K562 (cell line): Measurements from ENCODE around the gene FHIT. TPM values are rescaled to one million over a fixed set of nuclear protein-coding genes. Genes with fewer than 3 reads are reported as not detected.

Experiments used
- ATAC-seq: fragments of 200-7000 bp; cut with Tn5 transposase; 3 replicates; pipeline ENCODE4 v1.9.1; 2020; ENCODE audit warnings: moderate library complexity
- BruUV-seq: library from RNA; stranded (reverse); fragments of 400-500 nt; replicated peaks from 2 replicates; lab custom pipeline; 2021; lab: Mats Ljungman, UMichigan
- CTCF ChIA-PET: fragments of 300-600 bp; formaldehyde crosslinking; extraction: SDS; loops from one replicate; lab custom pipeline; 2021; ENCODE audit warnings: low intra/inter-chr PET ratio; lab: Yijun Ruan, JAX
- POLR2A ChIA-PET: fragments of 300-600, 350-650 bp; sonication (Branson Sonifier 250); formaldehyde crosslinking; extraction: SDS; loops from one replicate; lab custom pipeline; 2021; ENCODE audit warnings: antibody characterized with exemption, inconsistent platforms; lab: Yijun Ruan, JAX
- DNase-seq, 4 experiments: peaks; one replicate each; pipeline versions ENCODE4 v3.0.0 to v3.0.0-alpha.2; 2011 to 2018; ENCODE audit warnings: low spot score in 3 of 4, mixed read lengths in 3 of 4; ENCODE audit errors: extremely low read depth in 1 of 4
- FAIRE-seq: peaks from 2 replicates; lab custom pipeline; 2011; peaks lifted over from hg19 to GRCh38; lab: Jason Lieb, UNC
- H2AFZ ChIP-seq: 2 replicates; pipeline ENCODE4 v1.6.0; 2011; ENCODE audit warnings: low read depth, low read length, control low read depth, inconsistent platforms
- H3K27ac ChIP-seq: fragments of 200-600 bp; 3 replicates; pipeline ENCODE4 v1.8.0; 2011; ENCODE audit warnings: low read depth, mild to moderate bottlenecking, control low read depth, inconsistent platforms, low read length, moderate library complexity, mixed read lengths; ENCODE audit errors: extremely low read depth
- H3K27me3 ChIP-seq, 2 experiments: fragments of 300-600 bp in 1 of 2; 2 replicates in 1 of 2; 3 replicates in 1 of 2; pipeline versions ENCODE4 v1.6.0 to v1.8.0; 2011; ENCODE audit warnings: inconsistent platforms in 2 of 2, low read length in 2 of 2, mild to moderate bottlenecking in 1 of 2, mixed read lengths in 1 of 2, moderate library complexity in 1 of 2; ENCODE audit not compliant: control insufficient read depth in 2 of 2, insufficient read depth in 2 of 2
- H3K36me3 ChIP-seq: fragments of 300-600 bp; 3 replicates; pipeline ENCODE4 v1.8.0; 2011; ENCODE audit warnings: mild to moderate bottlenecking, low read length, inconsistent platforms; ENCODE audit not compliant: control insufficient read depth, insufficient read depth
- H3K4me1 ChIP-seq, 2 experiments: fragments of 200-600 bp in 1 of 2; replicated peaks in 1 of 2; 2 replicates in 1 of 2; 3 replicates in 1 of 2; pipeline versions ENCODE4 v1.5.1 to v1.8.0; 2011; ENCODE audit warnings: inconsistent platforms in 2 of 2, low read length in 2 of 2, mild to moderate bottlenecking in 1 of 2, mixed read lengths in 1 of 2, moderate library complexity in 1 of 2; ENCODE audit not compliant: control insufficient read depth in 2 of 2, insufficient read depth in 2 of 2
- H3K4me2 ChIP-seq: 2 replicates; pipeline ENCODE4 v1.6.1; 2011; ENCODE audit warnings: low read length, control low read depth, inconsistent platforms, mixed read lengths; ENCODE audit not compliant: insufficient read depth
- H3K4me3 ChIP-seq: fragments of 200-600 bp; sonication (generic), shearing (Covaris generic); 2 replicates; pipeline ENCODE4 v1.5.1; 2016; ENCODE audit warnings: control low read depth, inconsistent platforms
- H3K79me2 ChIP-seq: fragments of 200-600 bp; 3 replicates; pipeline ENCODE4 v1.8.0; 2011; ENCODE audit warnings: low read length, inconsistent platforms; ENCODE audit not compliant: control insufficient read depth, insufficient read depth
- H3K9ac ChIP-seq, 2 experiments: 2 replicates each; pipeline versions ENCODE4 v1.6.0 to v1.6.1; 2011; ENCODE audit warnings: low read depth in 2 of 2, low read length in 2 of 2, control low read depth in 1 of 2, inconsistent platforms in 1 of 2, mild to moderate bottlenecking in 1 of 2, mixed read lengths in 1 of 2; ENCODE audit not compliant: insufficient read depth in 1 of 2
- H3K9me1 ChIP-seq: one replicate; pipeline ENCODE4 v1.6.0; 2011; ENCODE audit warnings: inconsistent platforms, mild to moderate bottlenecking, low read length, moderate library complexity; ENCODE audit not compliant: control insufficient read depth, insufficient read depth
- H3K9me3 ChIP-seq: replicated peaks from 2 replicates; pipeline ENCODE4 v1.5.1; 2011; ENCODE audit warnings: low read depth, low read length, inconsistent platforms; ENCODE audit not compliant: control insufficient read depth, insufficient read depth
- H4K20me1 ChIP-seq: replicated peaks from 2 replicates; pipeline ENCODE4 v1.6.1; 2011; ENCODE audit warnings: low read length, inconsistent platforms, mixed read lengths; ENCODE audit not compliant: control insufficient read depth, insufficient read depth
- ATF3 ChIP-seq, 2 experiments: fragments of 450-650 bp in 1 of 2; sonication (generic) in 1 of 2; formaldehyde crosslinking in 1 of 2; IDR thresholded peaks in 1 of 2; conservative IDR thresholded peaks in 1 of 2; 2 replicates each; pipeline versions ENCODE4 v1.6.1 to v1.8.1; 2016 to 2023; ENCODE audit warnings: mild to moderate bottlenecking in 2 of 2, moderate library complexity in 2 of 2, inconsistent platforms in 1 of 2, missing genetic modification reagents in 1 of 2
- BRF1 ChIP-seq: IDR thresholded peaks from 3 replicates; pipeline ENCODE4 v1.6.1; 2011; ENCODE audit warnings: borderline replicate concordance, mild to moderate bottlenecking; ENCODE audit not compliant: insufficient read length; ENCODE audit errors: extremely low read depth
- GTF2A2 ChIP-seq: IDR thresholded peaks from 2 replicates; pipeline ENCODE4 v1.6.1; 2016; ENCODE audit warnings: mild to moderate bottlenecking, missing genetic modification characterization, missing compliant biosample characterization
- NBN ChIP-seq: fragments of 450-650 bp; IDR thresholded peaks from 2 replicates; pipeline ENCODE4 v1.6.1; 2016; ENCODE audit warnings: low read depth, mild to moderate bottlenecking
- NR2C1 ChIP-seq, 2 experiments: fragments of 450-650 bp; IDR thresholded peaks; 2 replicates each; pipeline ENCODE4 v1.6.1; 2017; ENCODE audit warnings: mild to moderate bottlenecking in 2 of 2, antibody characterized with exemption in 1 of 2, inconsistent platforms in 1 of 2, missing compliant biosample characterization in 1 of 2, missing genetic modification characterization in 1 of 2
- PHB ChIP-seq: fragments of 250-450 bp; sonication (Bioruptor Pico); IDR thresholded peaks from 2 replicates; pipeline ENCODE4 v1.5.0; 2021
- PHB2 ChIP-seq: fragments of 450-650 bp; IDR thresholded peaks from 2 replicates; pipeline ENCODE4 v1.6.1; 2017; ENCODE audit warnings: low read depth
- PRMT5 ChIP-seq: sonication (generic); formaldehyde crosslinking; IDR thresholded peaks from 2 replicates; pipeline ENCODE4 v1.5.0; 2020; ENCODE audit warnings: missing genetic modification reagents
- RBM34 ChIP-seq: fragments of 200-400 bp; formaldehyde crosslinking; IDR thresholded peaks from 2 replicates; pipeline ENCODE4 v1.6.1; 2018; ENCODE audit warnings: low read length, borderline replicate concordance; ENCODE audit not compliant: insufficient read depth
- TAL1 ChIP-seq: fragments of 450-650 bp; IDR thresholded peaks from 2 replicates; pipeline ENCODE4 v1.6.1; 2016; ENCODE audit warnings: mild to moderate bottlenecking
- ZC3H11A ChIP-seq: IDR thresholded peaks from 2 replicates; pipeline ENCODE4 v1.6.1; 2012; ENCODE audit warnings: low read depth, low read length, improper control_type of control experiment
- ZNF12 ChIP-seq: sonication (generic); formaldehyde crosslinking; IDR thresholded peaks from 2 replicates; pipeline ENCODE4 v1.4.0; 2020; ENCODE audit warnings: mild to moderate bottlenecking, missing genetic modification reagents
- ZNF740 ChIP-seq, 3 experiments: fragments of 200-800 bp in 1 of 3; sonication (Bioruptor generic) in 1 of 3; sonication (generic) in 1 of 3; formaldehyde crosslinking in 1 of 3; IDR thresholded peaks; 2 replicates each; pipeline versions ENCODE4 v1.6.1 to v1.8.0; 2016 to 2022; ENCODE audit warnings: mild to moderate bottlenecking in 2 of 3, missing compliant biosample characterization in 2 of 3, missing genetic modification characterization in 2 of 3, missing genetic modification reagents in 1 of 3
- ZNF75A ChIP-seq: fragments of 450-650 bp; formaldehyde crosslinking; IDR thresholded peaks from 2 replicates; pipeline ENCODE4 v1.4.0; 2020; ENCODE audit warnings: mild to moderate bottlenecking
- WGBS: fragments of 100-300 bp; shearing (Covaris generic); methylation state at CpG from one replicate; pipeline ENCODE4 v1.1.6; 2016; ENCODE audit warnings: low coverage, mixed read lengths; ENCODE audit not compliant: insufficient coverage; ENCODE audit errors: missing lambda C conversion rate; 5-methylcytosine and 5-hydroxymethylcytosine counted together
- in situ Hi-C: fragments of 300-500 bp; cut with MboI; formaldehyde crosslinking; loops from 4 replicates; pipeline ENCODE4 v1.15.0; 2018; ENCODE audit warnings: inconsistent platforms, mixed read lengths
- intact Hi-C: fragments of 100-400 bp; cut with micrococcal nuclease; formaldehyde crosslinking; loops from 2 replicates; pipeline ENCODE4 v1.14.2; 2022
- polyA plus RNA-seq, 8 experiments: library from polyadenylated mRNA; depleted of rRNA in 4 of 8; stranded (reverse) in 5 of 8; unstranded in 3 of 8; fragments of >200 nt; fragmentation: Nextera tagmentation in 2 of 8; fragmentation: Illumina TruSeq in 1 of 8; extraction: Ambion mirVana in 2 of 8; extraction: Trizol in 1 of 8; gene quantifications; 2 replicates each; pipeline versions ENCODE4 v1.2.1 to v1.2.3, GENCODE V29; 2011 to 2014; ENCODE audit warnings: inconsistent platforms in 1 of 8, missing spikeins in 1 of 8
- total RNA-seq, 7 experiments: library from RNA; depleted of rRNA in 6 of 7; stranded (reverse); fragments of >200 nt in 6 of 7; fragmentation: Illumina TruSeq in 2 of 7; extraction: Trizol in 2 of 7; gene quantifications; 2 replicates each; pipeline versions ENCODE4 v1.2.1 to v1.2.3, GENCODE V29; 2011 to 2021; ENCODE audit warnings: low replicate concordance in 1 of 7

FHIT gene
- total and polyA plus RNA-seq, 9 of the 15 experiments (the other 6 are each of a cell fraction or from before 2014, with no cell fraction given), result 1.7 to 9.1 (median 4.3) TPM

GRCh38 chr3:60160111-60160821, 1091.0 kb downstream of the FHIT start:
- no peaks in the 10 kb centered on the region for H4K20me1 ChIP-seq
- no peak overlapping the region for H3K4me3 ChIP-seq
- no TSS peak for BruUV-seq
- TF ChIP-seq BRF1 (no peak), ATF3 (IDR thresholded peaks at IDR 0.05) (peak; percentile 52; the same call in 1 of the 2 replicates), ATF3 (CRISPR knock-in tag; conservative IDR thresholded peaks at IDR 0.05) (no peak)
- no peak overlapping the region for H2AFZ ChIP-seq
- no peak overlapping the region for H3K9ac ChIP-seq
- no peak overlapping the region for H3K27ac ChIP-seq
- intact Hi-C loops (no loop called here), in situ Hi-C loops (no loop called here)
- ChIA-PET POLR2A (no interaction called here), CTCF (no interaction called here)
- FAIRE-seq (no peak), ATAC-seq (peak; percentile 43; the same call in 1 of the 3 replicates), DNase-seq (peak in 1 of 4 experiments; percentile 5)
- WGBS, result 43% methylated on average over 3 of the region's 4 CpGs
- H3K36me3 ChIP-seq, result no peaks in the 10 kb centered on the region; the same call in 2 of the 3 replicates
- no peaks in the 10 kb centered on the region; a peak in 2 of 5 replicates for H3K4me1 ChIP-seq
- H3K79me2 ChIP-seq, result no peaks in the 10 kb centered on the region
- no peaks in the 10 kb centered on the region for H3K9me1 ChIP-seq
- H3K4me2 ChIP-seq, result no peak overlapping the region
- H3K9me3 ChIP-seq, result no peaks in the 10 kb centered on the region
- no peaks in the 10 kb centered on the region for H3K27me3 ChIP-seq

- Histone ChIP-seq H3K4me1 (no peaks in the 10 kb centered on the region; a peak in 1 of 5 replicates), H3K27ac (no peak overlapping the region), H3K4me2 (no peak overlapping the region), H2AFZ (no peak overlapping the region), H4K20me1 (no peaks in the 10 kb centered on the region), H3K9me1 (no peaks in the 10 kb centered on the region), H3K9ac (no peak overlapping the region), H3K36me3 (no peaks in the 10 kb centered on the region; the same call in 2 of the 3 replicates), H3K4me3 (no peak overlapping the region), H3K27me3 (no peaks in the 10 kb centered on the region), H3K9me3 (no peaks in the 10 kb centered on the region), H3K79me2 (no peaks in the 10 kb centered on the region)
- FAIRE-seq (no peak), ATAC-seq (no peak), DNase-seq (no peak)
- in situ Hi-C loops (no loop called here), intact Hi-C loops (no loop called here)
- no TSS peak for BruUV-seq
- POLR2A ChIA-PET, result no interaction called here
- WGBS, result no CpG with 5 or more reads among the region's 2 CpGs
- CTCF ChIA-PET, result no interaction called here
- TF ChIP-seq PHB (CRISPR knock-in tag) (no peak), TAL1 (no peak), GTF2A2 (no peak), RBM34 (no peak), ZNF12 (CRISPR knock-in tag) (no peak), ZNF740 (CRISPR knock-in tag; IDR thresholded peaks at IDR 0.05) (no peak), ZNF740 (tag; IDR thresholded peaks at IDR 0.05) (no peak), ZC3H11A (no peak), PHB2 (no peak), NBN (no peak), NR2C1 (IDR thresholded peaks at IDR 0.05) (no peak), NR2C1 (tag; IDR thresholded peaks at IDR 0.05) (no peak), ZNF75A (no peak), PRMT5 (CRISPR knock-in tag) (no peak)
Observed at GRCh38 chr3:60158035-60158434, 1093.2 kb downstream of the FHIT start.
